Dermis microvascular lymphatic vessel endothelial cell (primary cell): ENCODE results near the gene SNX7. TPM values are rescaled to one million over a fixed set of nuclear protein-coding genes. Genes with fewer than 3 reads are reported as not detected.

Source experiments
- DNase-seq, 2 donors: peaks; one replicate each; pipeline versions ENCODE4 v3.0.0 to v3.0.0-alpha.2; 2010; ENCODE audit warnings: low read depth in 2 of 2
- total RNA-seq: library from RNA; depleted of rRNA; stranded (reverse); fragments of >200 nt; gene quantifications from 2 replicates; pipeline ENCODE4 v1.2.1, GENCODE V29; 2014

SNX7 gene
- total RNA-seq, 1 donor from 2014 or later, result 28.6 TPM

GRCh38 chr1:98766255-98766654 is 104.7 kb downstream of the SNX7 start:
- no peak for DNase-seq

- DNase-seq, result no peak
These were observed 107.6 kb downstream of the SNX7 start for GRCh38 chr1:98769162-98769561.

GRCh38 chr1:98781906-98782305 is 120.4 kb downstream of the SNX7 start:
- DNase-seq, result no peak

- DNase-seq, result no peak
These were observed 122.3 kb downstream of the SNX7 start for GRCh38 chr1:98783821-98784220.

DNA sequence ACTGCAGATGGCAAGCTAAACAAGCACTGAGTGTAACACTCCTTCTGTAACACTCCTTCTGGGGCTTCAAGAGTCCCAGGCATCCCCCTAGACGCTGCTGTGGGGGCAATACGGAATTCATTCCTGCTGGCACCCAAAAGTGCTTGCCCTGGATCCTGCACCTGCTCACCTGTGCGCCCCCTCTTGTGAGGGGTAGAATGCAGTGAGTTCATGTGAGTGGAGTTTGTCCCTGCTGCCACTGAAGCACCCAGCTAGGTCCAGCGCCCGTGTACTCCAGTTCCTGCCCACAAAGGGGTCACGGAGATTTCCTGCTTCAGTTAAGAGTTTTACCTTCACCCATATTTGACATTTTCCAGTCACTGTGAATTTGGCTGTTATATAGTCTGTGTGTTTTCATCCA is 130.0 kb downstream of the SNX7 start:
- no peak for DNase-seq

- DNase-seq, result no peak
These were observed 130.6 kb downstream of the SNX7 start for GRCh38 chr1:98792123-98792522.

- no peak for DNase-seq
These were observed 131.6 kb downstream of the SNX7 start for GRCh38 chr1:98793136-98793535.

DNA sequence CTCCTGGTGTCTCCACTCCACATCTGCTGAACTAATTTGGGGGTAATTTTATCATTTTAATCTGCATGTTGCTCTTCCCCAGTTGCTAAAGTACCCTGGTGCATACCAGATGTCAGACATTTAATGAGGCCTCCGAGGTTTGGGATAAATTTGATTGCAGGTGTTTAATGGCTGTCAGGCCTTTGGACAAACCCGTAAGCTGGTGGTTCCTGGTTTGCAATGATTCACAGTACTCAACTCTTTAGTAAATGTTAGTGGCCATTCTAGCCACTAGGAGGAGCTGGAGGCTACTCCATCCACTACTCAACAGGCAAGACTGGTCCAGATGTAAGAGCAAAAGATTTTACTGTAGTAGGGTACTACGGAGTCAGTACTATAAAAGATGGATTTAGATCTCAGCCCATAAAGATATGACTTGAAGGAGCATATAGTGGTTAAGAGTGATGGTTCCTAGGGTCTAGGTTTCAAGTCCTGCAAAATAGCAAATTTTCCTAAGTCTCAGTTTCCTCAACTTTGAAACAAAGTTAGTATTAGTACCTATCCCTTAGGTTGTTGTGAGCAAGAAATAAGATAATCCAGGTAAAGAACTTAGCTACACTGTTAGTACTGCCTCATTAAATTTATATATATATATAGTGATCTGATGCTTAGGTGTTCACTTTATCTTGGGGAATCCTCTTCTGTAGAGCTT is 132.8 kb downstream of the SNX7 start:
- peak; percentile 39 to 71 for DNase-seq

DNA sequence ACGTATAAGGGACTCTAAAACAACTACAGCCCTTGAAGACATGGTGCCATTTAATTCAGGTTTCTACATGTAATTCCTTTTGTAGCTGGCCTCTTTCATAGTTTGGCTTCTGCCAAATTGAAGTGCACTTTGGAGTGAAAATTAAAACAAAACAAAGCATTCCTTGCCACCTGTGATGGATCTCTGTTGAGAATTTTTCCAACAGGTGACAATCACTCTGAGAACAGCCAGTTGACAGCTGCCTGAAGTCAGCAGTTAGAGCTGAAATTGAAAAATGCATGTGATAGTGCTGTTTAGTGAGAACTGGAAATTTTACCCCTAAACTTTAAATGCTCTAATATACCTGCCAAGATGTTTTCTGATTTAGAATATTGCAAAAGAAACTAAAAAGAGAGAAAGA is 134.5 kb downstream of the SNX7 start:
- DNase-seq, result no peak

- no peak for DNase-seq
These were observed 136.0 kb downstream of the SNX7 start for GRCh38 chr1:98797506-98797905.
